ENCODE measurements around the gene MAST4.

Gene MAST4

GRCh38 chr5:66620711-66621110 is 24.5 kb downstream of the MAST4 start:
- CTCF ChIA-PET: interaction anchor here (0.7 kb wide), 1 partner anchor 104 kb away, joined by 3 read pairs; no protein-coding TSS in a partner anchor
- POLR2A ChIA-PET (ENCODE audit: low non-redundant PET): no interaction called here
- DNase-seq (ENCODE audit: low spot score): no peak
- H3K27ac ChIP-seq: no peak overlapping the region
- no peak for TF ChIP-seq CTCF (conservative IDR thresholded peaks at IDR 0.05; ENCODE audit: low read depth)

DNA sequence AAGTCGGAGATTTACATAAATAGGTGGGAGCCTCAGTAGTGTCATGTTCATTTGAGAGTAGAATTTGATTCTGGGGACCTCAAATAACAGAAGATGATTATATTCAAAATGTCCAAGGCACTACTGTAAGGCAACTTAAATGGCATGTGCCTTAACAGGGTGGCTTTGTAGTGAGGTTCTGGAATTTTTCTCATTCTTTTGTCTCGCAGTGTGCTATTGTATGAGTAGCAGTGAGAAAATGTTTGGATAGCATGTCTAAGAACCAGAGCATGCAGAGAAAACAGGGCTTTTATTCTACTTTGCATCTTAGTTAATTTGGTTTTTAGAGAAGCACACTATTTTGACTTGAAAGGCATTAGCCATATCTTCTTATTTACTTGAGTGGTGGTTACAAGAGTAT is 25.0 kb downstream of the MAST4 start:
- no peak for TF ChIP-seq CTCF (conservative IDR thresholded peaks at IDR 0.05; ENCODE audit: low read depth)
- ChIA-PET CTCF (no interaction called here), POLR2A (ENCODE audit: low non-redundant PET) (no interaction called here)
- H3K27ac ChIP-seq: no peak overlapping the region
- DNase-seq (ENCODE audit: low spot score): no peak

- no peak overlapping the region for H3K27ac ChIP-seq
- ChIA-PET POLR2A (ENCODE audit: low non-redundant PET) (no interaction called here), CTCF (no interaction called here)
- TF ChIP-seq CTCF (conservative IDR thresholded peaks at IDR 0.05; ENCODE audit: low read depth): no peak
- DNase-seq (ENCODE audit: low spot score): no peak
These were observed 25.5 kb downstream of the MAST4 start for GRCh38 chr5:66621736-66622135.

DNA sequence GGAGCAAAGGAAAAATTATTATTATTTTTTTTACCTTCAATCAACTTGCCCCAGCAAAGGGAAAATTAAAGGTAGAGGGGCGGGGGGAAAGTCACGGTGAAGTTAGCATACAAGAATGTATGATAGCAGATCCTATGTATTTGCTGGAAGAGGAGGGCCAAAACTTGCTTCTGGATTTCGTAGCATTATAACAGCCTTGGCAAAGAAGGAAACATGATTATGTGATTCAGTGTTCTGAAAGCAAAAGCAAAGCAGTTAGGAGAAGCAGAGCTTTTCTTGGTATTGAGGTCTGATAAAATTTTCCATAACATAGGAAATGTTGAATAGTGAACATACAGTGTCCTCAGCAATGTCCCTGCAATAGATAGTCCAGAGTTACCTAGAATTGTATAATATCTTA is 32.4 kb downstream of the MAST4 start:
- ChIA-PET POLR2A (ENCODE audit: low non-redundant PET) (no interaction called here), CTCF (interaction anchor here (0.7 kb wide), 1 partner anchor 136 kb away, joined by 9 read pairs; no protein-coding TSS in a partner anchor)
- TF ChIP-seq CTCF (conservative IDR thresholded peaks at IDR 0.05; ENCODE audit: low read depth): no peak

DNA sequence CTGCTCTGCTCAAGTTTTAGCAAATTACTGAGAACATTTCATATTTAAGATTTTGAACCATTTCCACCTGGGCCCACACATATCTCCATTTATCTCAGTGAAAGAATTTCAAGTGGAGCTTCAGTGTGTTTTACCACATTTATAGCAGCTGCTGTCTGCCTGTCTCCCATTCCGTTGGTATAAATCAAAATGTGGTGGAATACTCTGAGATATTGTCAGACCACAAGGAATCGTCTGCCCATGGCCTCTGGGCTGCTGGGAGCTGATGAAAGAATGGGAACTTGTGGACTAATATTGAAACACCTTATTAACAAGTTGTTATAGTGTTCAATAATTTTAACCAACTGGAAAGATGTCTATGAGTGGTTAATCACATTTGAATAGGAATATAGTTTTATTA is 33.3 kb downstream of the MAST4 start:
- no peak overlapping the region for H3K27ac ChIP-seq
- CTCF ChIA-PET: no interaction called here

More for the DNA sequence above, 32.4 kb downstream of the MAST4 start:
- DNase-seq (ENCODE audit: low spot score): no peak
- no peak overlapping the region for H3K27ac ChIP-seq

DNA sequence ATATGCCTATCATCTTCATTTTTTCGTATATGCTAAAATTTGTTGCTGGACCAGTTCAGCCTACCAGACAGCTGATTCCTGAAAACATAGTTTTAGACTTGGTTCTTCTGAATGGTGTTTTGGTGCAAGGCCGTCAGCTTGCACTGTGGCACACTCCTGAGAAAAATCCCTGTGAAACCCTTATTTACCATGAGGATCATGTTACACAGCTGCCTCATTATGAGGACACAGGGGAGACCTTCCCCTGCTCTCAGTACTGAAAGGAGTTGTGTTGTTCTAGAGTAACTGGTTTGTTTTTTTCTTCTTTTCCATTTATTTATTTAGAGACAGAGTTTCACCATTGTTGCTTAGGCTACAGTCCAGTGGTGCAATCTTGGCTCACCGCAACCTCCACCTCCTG is 37.6 kb downstream of the MAST4 start:
- POLR2A ChIA-PET (ENCODE audit: low non-redundant PET): no interaction called here

More for the DNA sequence above, 33.3 kb downstream of the MAST4 start:
- TF ChIP-seq CTCF (conservative IDR thresholded peaks at IDR 0.05; ENCODE audit: low read depth): no peak
- DNase-seq (ENCODE audit: low spot score): no peak
- POLR2A ChIA-PET (ENCODE audit: low non-redundant PET): no interaction called here

More for the DNA sequence above, 37.6 kb downstream of the MAST4 start:
- DNase-seq (ENCODE audit: low spot score): no peak
- TF ChIP-seq CTCF (conservative IDR thresholded peaks at IDR 0.05; ENCODE audit: low read depth): no peak
- no peak overlapping the region for H3K27ac ChIP-seq
- CTCF ChIA-PET: no interaction called here

All from RWPE1 (cell line).